GM18907 (cell line): ENCODE data around the gene POLH.
"Not testable (repeated sequence)": the region's sequence is repeated elsewhere in the genome, so short reads cannot be mapped to it uniquely, and the experiment has no call there.

Source experiments
- ATAC-seq: cut with Tn5 transposase; IDR thresholded peaks from one replicate; pipeline ENCODE4 v1.9.1; 2021; ENCODE audit warnings: mild to moderate bottlenecking, moderate library complexity; ENCODE audit not compliant: unreplicated experiment

The POLH gene

DNA sequence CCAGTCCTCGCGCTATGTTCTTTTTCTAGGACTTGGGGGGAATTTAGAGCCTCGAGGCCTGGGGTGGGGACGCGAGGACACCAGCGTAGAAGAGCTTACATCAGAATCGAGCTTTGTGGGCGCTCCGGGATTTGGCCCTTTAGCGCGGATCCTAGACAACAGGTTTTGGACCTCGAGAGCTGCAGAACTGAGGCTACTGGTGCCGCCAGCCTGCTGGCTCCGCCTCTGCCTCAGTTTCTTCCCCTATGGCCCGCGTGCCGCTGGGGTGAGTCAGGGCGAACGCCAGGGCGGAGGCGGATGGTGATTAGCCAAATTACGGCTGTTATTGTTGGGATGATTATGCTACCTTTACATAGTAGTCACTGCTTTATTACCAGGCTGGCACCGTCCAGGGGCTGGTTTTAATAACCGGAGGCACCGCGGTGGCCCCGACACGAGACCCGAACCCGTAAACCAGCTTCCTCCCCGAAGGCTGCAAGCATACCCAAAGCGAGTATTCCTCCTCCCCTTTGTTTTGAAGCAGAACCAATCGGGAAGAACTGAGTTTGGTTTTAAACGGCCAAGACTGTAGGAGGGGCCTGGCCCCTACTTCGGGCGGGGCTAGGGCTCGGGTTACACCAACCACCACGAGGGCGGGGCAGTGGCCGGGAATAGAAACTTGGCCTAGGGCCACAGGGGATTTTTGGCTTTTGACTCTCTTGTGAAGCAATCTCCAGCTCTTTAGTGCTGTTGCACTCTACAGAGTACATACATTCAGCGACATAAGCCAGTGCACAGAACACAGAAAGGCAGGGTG is 53.7 kb downstream of the POLH start:
- ATAC-seq: peak; percentile 67

DNA sequence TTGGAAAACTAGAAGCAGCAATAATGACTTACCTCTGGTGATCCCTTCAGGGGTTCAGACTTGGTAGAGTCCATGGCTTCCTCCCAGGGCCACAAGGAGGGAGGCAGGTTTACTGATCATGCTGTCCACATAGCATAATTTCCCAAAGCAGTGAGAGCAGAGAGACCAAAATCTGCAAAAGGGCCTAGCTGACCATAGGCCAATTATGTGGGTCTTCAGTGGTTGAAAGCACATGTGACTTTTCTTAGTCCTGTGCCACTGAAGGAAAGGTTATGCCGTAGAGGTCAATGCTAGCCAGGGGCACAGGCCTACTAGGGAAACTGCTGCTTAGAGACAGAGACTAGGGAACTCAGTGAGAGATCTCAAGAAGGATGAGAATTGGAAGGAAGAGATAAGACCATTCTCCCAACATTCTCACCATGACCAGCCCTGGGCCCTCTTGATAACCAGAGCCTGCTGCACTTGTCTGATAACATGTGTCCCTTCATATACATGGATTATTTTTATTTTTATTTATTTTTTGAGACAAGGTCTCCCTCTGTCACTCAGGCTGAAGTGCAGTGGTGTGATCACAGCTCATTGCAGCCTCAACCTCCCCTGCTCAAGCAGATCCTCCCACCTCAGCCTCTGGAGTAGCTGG is 55.1 kb downstream of the POLH start:
- ATAC-seq: no peak

DNA sequence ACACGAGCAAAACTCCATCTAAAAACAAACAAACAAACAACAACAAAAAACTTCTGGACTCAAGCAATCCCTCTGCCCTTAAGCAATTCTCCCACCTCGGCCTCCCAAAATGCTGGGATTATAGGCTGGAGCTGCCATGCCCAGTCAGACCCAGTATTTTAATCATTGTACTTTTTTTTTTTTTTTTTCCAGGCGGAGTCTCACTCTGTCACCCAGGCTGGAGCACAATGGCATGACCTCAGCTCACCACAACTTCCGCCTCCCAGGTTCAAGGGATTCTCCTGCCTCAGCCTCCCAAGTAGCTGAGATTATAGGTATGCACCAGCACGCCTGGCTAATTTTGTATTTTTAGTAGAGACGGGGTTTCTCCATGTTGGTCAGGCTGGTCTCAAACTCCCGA is 57.0 kb downstream of the POLH start:
- not testable (repeated sequence) for ATAC-seq

DNA sequence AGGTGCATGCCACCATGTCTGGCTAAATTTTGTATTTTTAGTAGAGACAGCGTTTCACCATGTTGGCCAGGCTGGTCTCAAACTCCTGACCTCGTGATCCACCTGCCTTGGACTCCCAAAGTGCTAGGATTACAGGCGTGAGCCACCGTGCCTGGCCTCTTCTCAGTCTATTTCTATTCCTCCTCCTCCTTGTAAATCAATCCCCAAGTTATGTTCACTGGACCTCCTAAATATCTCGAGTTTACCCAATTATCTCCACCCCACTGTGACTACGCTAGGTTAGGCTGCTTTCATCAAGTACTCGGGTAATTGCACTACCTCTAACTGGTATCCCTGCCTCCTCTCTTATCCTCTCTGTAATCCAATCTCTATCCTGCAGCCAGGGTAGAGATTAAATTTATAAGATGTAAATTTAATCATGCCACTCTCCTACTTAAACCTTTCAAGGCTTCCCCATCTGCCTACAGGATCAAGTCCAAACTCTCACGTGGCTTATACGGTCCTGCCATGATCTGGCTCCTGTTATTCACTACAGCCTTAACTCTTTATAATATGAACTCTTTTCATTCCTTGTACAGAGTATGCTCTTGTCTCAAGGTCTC is 58.8 kb downstream of the POLH start:
- no peak for ATAC-seq

DNA sequence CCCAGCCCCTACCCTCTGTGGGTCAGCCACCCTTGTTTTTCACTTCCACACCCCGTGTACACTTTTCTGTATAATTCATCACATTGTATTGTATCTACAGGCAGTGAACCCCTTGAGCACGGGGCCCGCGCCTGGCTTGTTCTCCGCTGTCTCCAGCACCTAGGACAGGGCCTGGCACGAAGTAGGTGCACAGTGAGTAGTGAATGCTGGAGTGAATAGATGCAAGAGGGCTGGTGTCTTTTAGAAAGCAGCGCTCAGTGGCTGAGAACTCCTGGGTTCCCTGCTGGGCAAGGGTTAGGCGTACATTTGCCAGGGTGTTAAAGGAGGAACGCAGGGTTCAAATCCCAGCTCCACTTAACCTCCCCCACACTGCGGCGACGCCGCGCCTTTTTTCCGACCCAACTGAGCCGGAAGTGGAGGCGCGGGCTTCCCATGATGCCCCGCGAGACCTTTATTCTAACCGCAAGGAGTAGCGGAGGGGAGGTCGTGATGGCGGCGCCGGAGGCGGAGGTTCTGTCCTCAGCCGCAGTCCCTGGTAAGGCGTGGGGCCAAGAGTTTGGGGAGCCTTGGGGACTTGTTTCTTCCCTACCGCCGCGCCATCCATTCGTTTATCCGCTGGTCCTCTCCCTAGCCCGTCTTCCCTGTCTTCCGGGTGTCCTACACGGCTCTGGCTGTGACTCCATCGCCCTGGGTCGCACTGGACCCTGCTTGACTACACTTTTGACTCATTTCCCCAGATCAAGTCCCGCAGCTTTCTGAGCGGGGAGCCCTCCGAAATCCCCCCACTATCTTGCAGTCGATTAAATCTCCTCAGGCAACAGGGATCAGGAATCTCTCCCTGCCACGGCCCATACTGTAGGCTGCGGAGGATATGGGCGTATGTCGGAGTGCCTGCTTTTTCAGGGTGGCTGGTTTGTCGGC is 59.7 kb downstream of the POLH start, which contains the start of gene MAD2L1BP:
Gene MAD2L1BP, plus strand, starts transcription at position 454 of the 921 bp plus-strand sequence. Its CDS starts 36 bp downstream, at position 490.
- ATAC-seq: peak; percentile 68

DNA sequence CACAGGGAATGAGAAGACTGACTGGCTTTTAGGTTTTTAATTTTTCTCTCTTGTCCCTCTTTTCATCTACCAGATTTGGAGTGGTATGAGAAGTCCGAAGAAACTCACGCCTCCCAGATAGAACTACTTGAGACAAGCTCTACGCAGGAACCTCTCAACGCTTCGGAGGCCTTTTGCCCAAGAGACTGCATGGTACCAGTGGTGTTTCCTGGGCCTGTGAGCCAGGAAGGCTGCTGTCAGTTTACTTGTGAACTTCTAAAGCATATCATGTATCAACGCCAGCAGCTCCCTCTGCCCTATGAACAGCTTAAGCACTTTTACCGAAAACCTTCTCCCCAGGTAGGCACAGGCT is 60.3 kb downstream of the POLH start:
- peak; percentile 18 for ATAC-seq

DNA sequence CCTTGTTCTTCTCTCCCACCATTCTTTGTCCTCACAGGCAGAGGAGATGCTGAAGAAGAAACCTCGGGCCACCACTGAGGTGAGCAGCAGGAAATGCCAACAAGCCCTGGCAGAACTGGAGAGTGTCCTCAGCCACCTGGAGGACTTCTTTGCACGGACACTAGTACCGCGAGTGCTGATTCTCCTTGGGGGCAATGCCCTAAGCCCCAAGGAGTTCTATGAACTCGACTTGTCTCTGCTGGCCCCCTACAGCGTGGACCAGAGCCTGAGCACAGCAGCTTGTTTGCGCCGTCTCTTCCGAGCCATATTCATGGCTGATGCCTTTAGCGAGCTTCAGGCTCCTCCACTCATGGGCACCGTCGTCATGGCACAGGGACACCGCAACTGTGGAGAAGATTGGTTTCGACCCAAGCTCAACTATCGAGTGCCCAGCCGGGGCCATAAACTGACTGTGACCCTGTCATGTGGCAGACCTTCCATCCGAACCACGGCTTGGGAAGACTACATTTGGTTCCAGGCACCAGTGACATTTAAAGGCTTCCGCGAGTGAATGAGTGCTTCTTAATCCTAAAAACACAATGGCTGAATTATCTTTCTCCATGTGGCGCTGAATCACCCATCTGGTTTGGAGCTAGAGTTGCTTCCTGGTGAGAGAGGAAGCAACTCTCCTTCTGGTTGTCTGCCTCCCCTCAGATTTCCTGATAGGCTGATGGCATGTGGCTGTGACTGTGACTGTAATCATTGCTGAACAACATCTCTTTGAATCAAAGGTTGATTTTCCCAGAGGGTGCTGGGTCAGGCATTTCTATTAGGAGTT is 64.2 kb downstream of the POLH start:
- ATAC-seq: no peak

DNA sequence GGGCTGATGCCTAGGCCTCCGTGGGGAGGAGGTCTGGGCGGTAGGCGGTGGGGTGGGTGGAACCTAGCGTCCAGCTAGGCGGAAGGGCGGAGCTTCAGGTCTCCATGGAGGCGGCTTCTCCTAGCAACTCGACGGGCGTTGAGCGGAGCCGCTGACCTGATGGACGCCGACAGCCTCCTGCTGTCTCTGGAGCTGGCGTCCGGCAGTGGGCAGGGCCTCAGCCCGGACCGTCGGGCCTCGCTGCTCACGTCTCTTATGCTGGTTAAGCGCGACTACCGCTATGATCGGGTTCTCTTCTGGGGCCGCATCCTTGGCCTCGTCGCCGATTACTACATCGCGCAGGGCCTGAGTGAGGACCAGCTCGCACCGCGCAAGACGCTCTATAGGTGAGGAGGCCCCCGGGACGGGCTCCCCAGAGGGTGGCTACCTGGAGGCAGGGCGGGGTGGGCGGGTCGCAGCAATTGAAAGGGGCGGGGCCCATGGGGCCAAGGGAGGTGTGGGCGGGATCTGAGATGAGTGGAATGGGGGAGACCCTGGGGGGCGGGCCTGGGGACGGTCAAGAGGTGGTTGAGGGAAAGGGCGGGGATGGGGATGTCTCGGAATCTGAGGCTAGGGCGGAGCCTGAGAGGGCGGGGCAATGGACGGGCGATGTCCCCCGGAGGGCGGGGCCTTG is 69.1 kb downstream of the POLH start, which contains the start of gene RSPH9:
Gene RSPH9, plus strand, starts transcription at position 97 of the 673 bp plus-strand sequence. Its CDS starts 63 bp downstream, at position 160.
- peak; percentile 52 for ATAC-seq

DNA sequence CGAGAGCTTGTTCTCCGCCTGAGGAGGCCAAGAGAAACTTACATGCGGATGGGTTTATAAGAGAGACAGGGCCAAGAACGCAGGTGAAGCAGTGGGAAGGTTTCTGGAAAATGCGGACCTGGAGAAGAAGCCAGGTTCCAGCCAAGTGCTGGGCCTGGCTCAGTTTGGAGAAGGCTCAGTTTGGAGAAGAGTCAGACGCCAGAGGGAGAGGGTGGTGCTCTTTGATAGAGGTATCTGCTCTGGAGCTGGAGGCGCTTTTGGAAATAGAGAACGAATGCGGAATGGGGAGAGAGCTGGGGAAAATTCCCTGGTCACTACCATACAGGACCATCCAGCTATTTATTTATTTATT is 69.6 kb downstream of the POLH start:
- ATAC-seq: no peak

DNA sequence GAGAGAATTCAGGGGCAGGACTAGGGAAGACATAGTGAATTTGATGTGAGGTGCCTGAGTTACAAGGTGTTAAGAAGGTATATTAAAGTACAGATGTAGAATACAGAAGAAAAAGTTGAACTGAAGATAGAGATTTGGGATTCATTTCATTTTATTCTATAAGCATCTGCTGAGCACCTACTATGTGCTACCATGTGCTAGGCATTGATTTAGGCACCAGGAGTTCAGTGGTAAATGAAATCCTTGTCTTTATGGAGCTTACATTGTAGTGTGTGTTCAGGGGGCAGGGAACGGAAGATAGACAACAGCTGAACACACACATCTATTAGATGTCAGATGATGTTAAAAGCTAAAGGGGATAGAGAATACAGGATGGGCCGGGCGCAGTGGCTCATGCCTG is 71.6 kb downstream of the POLH start:
- no peak for ATAC-seq

DNA sequence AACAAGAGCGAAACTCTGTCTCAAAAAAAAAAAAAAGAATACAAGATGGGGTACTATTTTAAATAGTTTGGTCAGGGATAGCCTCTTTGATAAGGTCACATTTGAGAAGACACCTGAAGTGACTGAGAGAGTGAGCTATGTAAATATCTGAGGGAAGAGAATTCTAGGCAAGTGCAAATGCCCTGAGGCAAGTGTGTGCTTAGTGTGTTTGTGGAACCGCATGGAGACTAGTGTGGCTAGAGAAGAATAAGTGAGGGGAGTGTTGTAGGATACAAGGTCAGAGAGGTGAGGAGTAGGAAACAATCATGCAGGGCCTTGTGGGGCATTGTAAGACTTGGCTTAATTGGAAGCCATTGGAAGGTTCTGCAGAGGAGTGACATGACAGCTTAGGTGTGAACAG is 72.3 kb downstream of the POLH start:
- ATAC-seq: no peak

DNA sequence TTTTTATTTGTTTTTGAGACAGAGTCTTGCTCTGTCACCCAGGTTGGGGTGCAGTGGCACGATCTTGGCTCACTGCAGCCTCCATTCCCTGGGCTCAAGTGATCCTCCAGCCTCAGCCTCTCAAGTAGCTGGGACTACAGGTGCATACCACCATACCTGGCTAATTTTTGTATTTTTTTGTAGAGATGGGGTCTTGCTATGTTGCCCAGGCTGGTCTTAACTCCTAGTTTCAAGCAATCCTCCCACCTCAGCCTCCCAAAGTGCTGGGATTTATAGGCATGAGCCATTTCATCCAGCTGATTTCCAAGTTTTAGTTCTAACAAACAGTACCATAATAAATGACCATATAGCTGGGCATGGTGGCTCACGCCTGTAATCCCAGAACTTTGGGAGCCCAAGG is 76.8 kb downstream of the POLH start:
- ATAC-seq: not testable (repeated sequence)

DNA sequence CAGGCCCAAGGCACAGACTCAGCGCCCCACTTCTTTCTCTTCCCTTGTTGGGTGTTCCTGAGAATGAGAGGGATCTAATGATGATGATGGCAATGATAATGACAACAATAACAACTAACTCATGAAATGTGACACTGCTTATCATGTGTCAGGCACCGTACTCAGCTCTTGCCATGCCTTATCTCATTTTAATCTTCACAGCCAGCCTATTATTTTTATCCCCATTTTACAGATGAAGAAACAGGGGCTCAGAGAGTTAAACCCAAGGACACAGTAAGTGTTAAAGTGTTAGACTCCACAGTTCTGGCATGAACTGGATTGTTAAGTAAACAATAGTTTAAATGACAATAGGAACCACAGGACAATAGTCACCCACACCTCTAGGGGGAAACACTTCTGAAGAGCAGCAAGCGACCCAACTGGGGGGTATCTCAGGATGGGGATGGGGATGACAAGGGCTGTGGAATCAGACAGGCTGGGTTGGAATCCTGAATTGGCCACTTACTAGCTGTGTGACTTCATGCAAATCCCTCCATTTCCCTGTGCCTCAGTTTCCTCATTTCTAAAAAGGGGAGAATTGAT is 81.3 kb downstream of the POLH start:
- no peak for ATAC-seq

DNA sequence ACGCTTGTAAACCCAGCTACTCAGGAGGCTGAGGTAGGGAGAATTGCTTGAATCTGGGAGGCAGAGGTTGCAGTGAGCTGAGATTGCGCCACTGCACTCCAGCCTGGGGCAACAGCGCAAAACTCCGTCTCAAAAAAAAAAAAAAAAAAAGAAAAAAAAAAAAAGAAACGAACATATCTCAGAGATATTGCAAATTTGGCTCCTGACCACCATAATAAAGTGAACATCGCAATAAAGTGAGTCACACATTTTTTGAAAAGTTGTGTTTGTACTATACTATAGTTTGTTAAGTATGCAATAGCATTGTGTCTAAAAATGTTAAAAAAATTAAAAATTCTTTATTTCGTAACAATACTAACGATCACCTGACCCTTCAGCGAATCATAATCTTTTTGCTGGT is 82.2 kb downstream of the POLH start:
- ATAC-seq: no peak

DNA sequence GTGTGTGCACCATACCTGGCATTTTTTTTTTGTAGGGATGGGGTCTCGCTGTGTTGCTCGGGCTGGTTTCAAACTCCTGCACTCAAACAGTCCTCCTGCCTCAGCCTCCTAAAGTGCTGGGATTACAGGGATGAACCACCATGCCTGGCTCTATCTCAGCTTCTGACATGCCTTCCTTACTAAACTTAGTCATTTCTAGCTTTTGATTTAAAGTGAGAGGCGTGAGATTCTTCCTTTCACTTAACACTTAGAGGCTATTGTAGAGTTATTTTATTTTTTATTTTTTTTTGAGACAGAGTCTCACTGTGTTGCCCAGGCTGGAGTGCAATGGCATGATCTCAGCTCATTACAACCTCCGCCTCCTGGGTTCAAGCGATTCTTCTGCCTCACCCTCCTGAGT is 87.0 kb downstream of the POLH start:
- ATAC-seq: not testable (repeated sequence)
